Measurements from ENCODE around the gene ZBBX.

ZBBX gene

GRCh38 chr3:167318306-167318705 lies 61.8 kb downstream of the ZBBX start:
- H3K4me3 ChIP-seq (ENCODE audit: low read depth, low read length) = no peak overlapping the region
- DNase-seq (ENCODE audit: low read depth, low spot score) = no peak
- TF ChIP-seq CTCF (IDR thresholded peaks at IDR 0.05; ENCODE audit: low read depth, low read length) = no peak
- in situ Hi-C loops (cut with HindIII; ENCODE audit: low sequenced_read_pairs) = no loop called here

- H3K4me3 ChIP-seq (ENCODE audit: low read depth, low read length) = no peak overlapping the region
- no peak for DNase-seq (ENCODE audit: low read depth, low spot score)
- TF ChIP-seq CTCF (IDR thresholded peaks at IDR 0.05; ENCODE audit: low read depth, low read length) = no peak
- in situ Hi-C loops (cut with HindIII; ENCODE audit: low sequenced_read_pairs) = no loop called here
These were observed 73.8 kb downstream of the ZBBX start for GRCh38 chr3:167306319-167306718.

GRCh38 chr3:167305340-167305890 lies 74.7 kb downstream of the ZBBX start:
- DNase-seq (ENCODE audit: low read depth, low spot score) = no peak
- H3K4me3 ChIP-seq (ENCODE audit: low read depth, low read length) = no peak overlapping the region
- TF ChIP-seq CTCF (IDR thresholded peaks at IDR 0.05; ENCODE audit: low read depth, low read length) = no peak
- in situ Hi-C loops (cut with HindIII; ENCODE audit: low sequenced_read_pairs) = no loop called here

GRCh38 chr3:167304077-167304476 lies 76.0 kb downstream of the ZBBX start:
- H3K4me3 ChIP-seq (ENCODE audit: low read depth, low read length) = no peak overlapping the region
- DNase-seq (ENCODE audit: low read depth, low spot score) = no peak
- no peak for TF ChIP-seq CTCF (IDR thresholded peaks at IDR 0.05; ENCODE audit: low read depth, low read length)
- in situ Hi-C loops (cut with HindIII; ENCODE audit: low sequenced_read_pairs) = no loop called here

- no peak overlapping the region for H3K4me3 ChIP-seq (ENCODE audit: low read depth, low read length)
- in situ Hi-C loops (cut with HindIII; ENCODE audit: low sequenced_read_pairs) = no loop called here
- no peak for TF ChIP-seq CTCF (IDR thresholded peaks at IDR 0.05; ENCODE audit: low read depth, low read length)
- DNase-seq (ENCODE audit: low read depth, low spot score) = no peak
These were observed 77.4 kb downstream of the ZBBX start for GRCh38 chr3:167302678-167303077.

GRCh38 chr3:167300207-167300606 lies 79.9 kb downstream of the ZBBX start:
- no peak for TF ChIP-seq CTCF (IDR thresholded peaks at IDR 0.05; ENCODE audit: low read depth, low read length)
- no peak for DNase-seq (ENCODE audit: low read depth, low spot score)
- in situ Hi-C loops (cut with HindIII; ENCODE audit: low sequenced_read_pairs) = no loop called here
- H3K4me3 ChIP-seq (ENCODE audit: low read depth, low read length) = no peak overlapping the region

- no peak overlapping the region for H3K4me3 ChIP-seq (ENCODE audit: low read depth, low read length)
- TF ChIP-seq CTCF (IDR thresholded peaks at IDR 0.05; ENCODE audit: low read depth, low read length) = no peak
- in situ Hi-C loops (cut with HindIII; ENCODE audit: low sequenced_read_pairs) = no loop called here
- no peak for DNase-seq (ENCODE audit: low read depth, low spot score)
These were observed 90.7 kb downstream of the ZBBX start for GRCh38 chr3:167289435-167289834.
